ENCODE measurements around the gene PTPRM. TPM values are rescaled to one million over a fixed set of nuclear protein-coding genes. Genes with fewer than 3 reads are reported as not detected.

Gene PTPRM
- total RNA-seq, 1 experiment from 2014 or later, result 6.2 TPM

DNA sequence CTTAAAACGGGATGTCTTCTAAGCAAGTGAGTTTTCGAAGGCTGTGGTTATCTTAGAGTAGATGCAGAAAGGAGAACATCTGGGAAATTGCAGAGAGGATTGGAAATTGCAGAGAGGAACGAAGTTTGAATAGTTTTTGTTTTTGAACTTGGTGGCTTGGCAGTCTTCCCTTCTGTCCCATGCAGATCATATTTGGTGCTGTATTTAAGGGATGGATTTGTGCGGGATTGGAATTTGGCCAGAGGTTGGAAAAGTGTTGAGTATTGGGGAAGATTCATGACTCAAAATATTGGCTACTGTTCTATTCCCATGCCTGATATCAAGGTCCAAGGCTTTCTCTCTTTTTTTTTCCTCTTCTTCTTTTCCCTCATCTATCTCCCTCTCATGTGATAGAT, 18.2 kb downstream of the PTPRM start:
- Histone ChIP-seq H3K23ac (ENCODE audit: insufficient read length, low read depth, low read length) (no peak overlapping the region), H3K27ac (ENCODE audit: insufficient read length, low read depth, low read length) (no peak overlapping the region), H3K14ac (ENCODE audit: insufficient read depth, low read length) (no peak overlapping the region), H3T11ph (ENCODE audit: low read length) (no peak overlapping the region), H4K91ac (ENCODE audit: insufficient read length, low read depth, low read length) (no peak overlapping the region), H2AFZ (ENCODE audit: low read length) (no peak overlapping the region), H4K5ac (ENCODE audit: insufficient read length, low read depth, low read length) (no peak overlapping the region), H3K79me1 (ENCODE audit: insufficient read depth, low read depth, low read length, poor library complexity, severe bottlenecking) (no peaks in the 10 kb centered on the region), H3K4me2 (ENCODE audit: insufficient read depth, insufficient read length, low read length) (no peak overlapping the region), H3K18ac (ENCODE audit: insufficient read length, low read depth, low read length) (no peak overlapping the region), H3K9me3 (ENCODE audit: control insufficient read depth, low read depth, low read length) (no peaks in the 10 kb centered on the region), H2BK12ac (ENCODE audit: insufficient read length, low read depth, low read length) (no peak overlapping the region), H2BK20ac (ENCODE audit: low read depth, low read length, poor library complexity, severe bottlenecking) (no peak overlapping the region), H2BK5ac (ENCODE audit: insufficient read length, low read length) (no peak overlapping the region), H3K4ac (ENCODE audit: low read depth, low read length) (no peak overlapping the region), H3K9ac (ENCODE audit: extremely low read depth, insufficient read length, low read length) (no peak overlapping the region), H3K4me1 (ENCODE audit: insufficient read depth, low read length) (no peaks in the 10 kb centered on the region), H4K20me1 (ENCODE audit: control insufficient read depth, insufficient read depth, insufficient read length) (no peaks in the 10 kb centered on the region), H4K8ac (replicated peaks; ENCODE audit: insufficient read length, low read depth, low read length) (no peak overlapping the region), H3K27me3 (ENCODE audit: insufficient read depth, low read length) (no peaks in the 10 kb centered on the region), H3K23me2 (ENCODE audit: insufficient read length, low read depth, low read length, poor library complexity, severe bottlenecking) (no peaks in the 10 kb centered on the region), H2BK120ac (ENCODE audit: low read depth, low read length, poor library complexity, severe bottlenecking) (no peak overlapping the region), H3K79me2 (ENCODE audit: insufficient read depth, low read length) (no peaks in the 10 kb centered on the region), H2AK5ac (ENCODE audit: insufficient read length, low read length) (no peak overlapping the region), H2BK15ac (ENCODE audit: low read depth, low read length) (no peak overlapping the region), H3K56ac (ENCODE audit: insufficient read length, low read depth, low read length) (no peak overlapping the region)
- no CpG with 5 or more reads among the region's 4 CpGs for WGBS (ENCODE audit: extremely low coverage, insufficient read length, low lambda C conversion rate)
- DNase-seq, result no peak
- TF ChIP-seq, protein P1, sequence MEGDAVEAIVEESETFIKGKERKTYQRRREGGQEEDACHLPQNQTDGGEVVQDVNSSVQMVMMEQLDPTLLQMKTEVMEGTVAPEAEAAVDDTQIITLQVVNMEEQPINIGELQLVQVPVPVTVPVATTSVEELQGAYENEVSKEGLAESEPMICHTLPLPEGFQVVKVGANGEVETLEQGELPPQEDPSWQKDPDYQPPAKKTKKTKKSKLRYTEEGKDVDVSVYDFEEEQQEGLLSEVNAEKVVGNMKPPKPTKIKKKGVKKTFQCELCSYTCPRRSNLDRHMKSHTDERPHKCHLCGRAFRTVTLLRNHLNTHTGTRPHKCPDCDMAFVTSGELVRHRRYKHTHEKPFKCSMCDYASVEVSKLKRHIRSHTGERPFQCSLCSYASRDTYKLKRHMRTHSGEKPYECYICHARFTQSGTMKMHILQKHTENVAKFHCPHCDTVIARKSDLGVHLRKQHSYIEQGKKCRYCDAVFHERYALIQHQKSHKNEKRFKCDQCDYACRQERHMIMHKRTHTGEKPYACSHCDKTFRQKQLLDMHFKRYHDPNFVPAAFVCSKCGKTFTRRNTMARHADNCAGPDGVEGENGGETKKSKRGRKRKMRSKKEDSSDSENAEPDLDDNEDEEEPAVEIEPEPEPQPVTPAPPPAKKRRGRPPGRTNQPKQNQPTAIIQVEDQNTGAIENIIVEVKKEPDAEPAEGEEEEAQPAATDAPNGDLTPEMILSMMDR (conservative IDR thresholded peaks at IDR 0.05), result no peak
- Mint-ChIP-seq H3K9me3 (no peaks in the 10 kb centered on the region), H3K27ac (no peak overlapping the region), H3K36me3 (ENCODE audit: insufficient read depth in 1 of 3, low read depth in 3 of 3) (peaks cover 0 to 4% (median 2%) of the 10 kb centered on the region in 3 experiments; a peak in 1 of 7 replicates), H3K27me3 (ENCODE audit: low read depth) (no peaks in the 10 kb centered on the region; the same call in 1 of the 2 replicates), H3K4me3 (no peak overlapping the region), H3K4me1 (peaks cover 6 to 8% of the 10 kb centered on the region in 2 experiments)
